BLaER1 treated with 17β-estradiol and CSF1 and Interleukin-3, amounts not matched to agents 10 nM and 100 nM (cell line): ENCODE measurements around the gene GP5.

Source experiments
- H3K27ac ChIP-seq, 11 experiments: shearing (Covaris generic); formaldehyde crosslinking; 2 replicates each; pipeline ENCODE4 v1.8.1; 2022
- H3K27me3 ChIP-seq, 11 experiments: shearing (Covaris generic); formaldehyde crosslinking; 2 replicates each; pipeline ENCODE4 v1.8.1; 2022
- H3K36me3 ChIP-seq, 11 experiments: shearing (Covaris generic); formaldehyde crosslinking; 2 replicates each; pipeline ENCODE4 v1.8.1; 2022
- H3K4me1 ChIP-seq, 10 experiments: shearing (Covaris generic); formaldehyde crosslinking; 2 replicates each; pipeline ENCODE4 v1.8.1; 2022
- H3K4me2 ChIP-seq, 11 experiments: shearing (Covaris generic); formaldehyde crosslinking; 2 replicates each; pipeline ENCODE4 v1.8.1; 2022
- H3K4me3 ChIP-seq, 10 experiments: shearing (Covaris generic); formaldehyde crosslinking; 2 replicates each; pipeline ENCODE4 v1.8.1; 2022
- H3K9ac ChIP-seq, 11 experiments: shearing (Covaris generic); formaldehyde crosslinking; 2 replicates each; pipeline ENCODE4 v1.8.1; 2022
- H3K9me3 ChIP-seq, 11 experiments: shearing (Covaris generic); formaldehyde crosslinking; replicated peaks in 1 of 11; 2 replicates each; pipeline ENCODE4 v1.8.1; 2022
- H4K20me1 ChIP-seq, 11 experiments: shearing (Covaris generic); formaldehyde crosslinking; 2 replicates each; pipeline ENCODE4 v1.8.1; 2022
- Cebpa-rat ChIP-seq, 11 experiments: shearing (Covaris generic); IDR thresholded peaks; 2 replicates each; pipeline ENCODE4 v1.8.1; 2022

Gene GP5

DNA sequence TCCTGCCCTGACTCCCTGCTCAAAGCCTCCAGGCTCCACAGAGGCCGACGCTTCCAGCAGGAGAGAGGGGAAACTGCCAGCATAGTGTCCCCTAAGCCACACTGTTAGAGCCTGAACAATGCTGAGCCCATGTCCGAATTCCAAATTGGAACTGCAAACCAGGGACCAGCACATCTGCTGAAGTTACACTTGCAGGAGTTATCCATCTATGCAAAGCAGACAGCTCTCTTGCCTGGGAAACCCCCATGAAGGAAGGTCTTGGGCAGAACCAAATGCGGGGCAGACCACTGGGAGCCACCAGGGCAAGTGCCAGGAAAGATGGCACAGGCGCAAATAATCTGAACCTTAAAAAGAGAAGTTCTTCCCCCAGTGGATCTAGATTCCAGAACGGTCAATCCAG, 30.1 kb downstream of the GP5 start:
- Histone ChIP-seq H3K9me3 (peaks cover 0 to 3% (median 0%) of the 10 kb centered on the region in 11 experiments; a peak in 1 of 22 replicates), H3K4me1 (peaks cover 36 to 77% (median 69%) of the 10 kb centered on the region in 10 experiments), H3K27me3 (peaks cover 0 to 29% (median 0%) of the 10 kb centered on the region in 11 experiments; a peak in 10 of 22 replicates), H3K27ac (peak overlapping the region in 6 of 11 experiments; percentile 8 to 90 (median 68); a peak in 9 of 22 replicates), H3K4me3 (peak overlapping the region in 2 of 10 experiments; percentile 31 to 48; a peak in 3 of 20 replicates), H3K36me3 (no peaks in the 10 kb centered on the region), H3K9ac (peak overlapping the region in 4 of 11 experiments; percentile 14 to 65 (median 55); a peak in 6 of 22 replicates), H3K4me2 (peak overlapping the region; percentile 52 to 96 (median 76)), H4K20me1 (no peaks in the 10 kb centered on the region)
- no peak for TF ChIP-seq Cebpa-rat (IDR thresholded peaks at IDR 0.05)

DNA sequence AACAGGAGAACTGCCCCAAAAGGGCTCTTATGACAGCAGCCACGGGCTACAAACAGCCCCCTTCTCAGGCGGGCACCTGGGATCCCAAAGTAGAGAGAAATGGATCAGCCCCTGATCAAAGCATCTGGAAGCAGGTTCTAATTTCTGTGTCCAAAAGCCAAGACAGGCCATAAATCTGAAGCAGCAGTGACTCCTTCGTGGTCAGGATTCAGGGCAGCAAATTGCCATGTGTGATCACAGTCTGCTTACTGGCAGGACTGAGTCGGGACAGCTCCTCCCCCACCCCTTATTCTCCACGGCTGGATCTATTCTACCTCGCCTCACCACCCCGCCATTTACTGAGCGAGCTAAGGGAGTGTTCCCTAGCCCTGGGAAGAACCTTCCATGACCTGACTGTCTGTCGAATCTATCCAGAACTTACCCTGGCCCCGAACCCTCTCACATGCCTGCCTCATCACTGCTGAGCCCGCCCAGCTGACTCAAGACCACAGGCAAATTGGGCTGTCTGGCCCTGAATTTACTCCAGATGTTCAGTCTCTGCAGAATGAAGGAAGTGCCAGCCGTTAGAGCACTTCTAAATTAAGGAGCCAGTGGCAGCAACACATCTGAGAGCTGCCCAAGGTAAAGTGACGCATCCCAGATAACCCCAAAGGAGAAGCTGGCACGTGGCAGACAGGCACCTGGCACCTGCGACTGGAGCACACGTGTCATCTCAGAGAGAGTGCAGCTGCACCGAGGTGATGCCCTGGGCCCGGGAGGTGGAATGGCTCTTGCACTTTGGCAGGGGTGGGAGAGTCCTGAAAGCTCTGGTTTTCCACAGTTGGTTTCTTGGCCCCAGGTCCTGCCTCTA, 30.8 kb downstream of the GP5 start:
- Histone ChIP-seq H3K27me3 (peaks cover 0 to 29% (median 0%) of the 10 kb centered on the region in 11 experiments; a peak in 10 of 22 replicates), H3K4me1 (peaks cover 36 to 83% (median 73%) of the 10 kb centered on the region in 10 experiments), H3K4me2 (peak overlapping the region; percentile 52 to 96 (median 76)), H3K36me3 (no peaks in the 10 kb centered on the region), H3K9me3 (peaks cover 0 to 3% (median 0%) of the 10 kb centered on the region in 11 experiments; a peak in 1 of 22 replicates), H3K4me3 (peak overlapping the region in 2 of 10 experiments; percentile 31 to 48; a peak in 1 of 20 replicates), H3K27ac (peak overlapping the region in 8 of 11 experiments; percentile 13 to 90 (median 58); a peak in 12 of 22 replicates), H4K20me1 (no peaks in the 10 kb centered on the region), H3K9ac (peak overlapping the region in 4 of 11 experiments; percentile 40 to 72 (median 61); a peak in 8 of 22 replicates)
- TF ChIP-seq Cebpa-rat (IDR thresholded peaks at IDR 0.05), result no peak

DNA sequence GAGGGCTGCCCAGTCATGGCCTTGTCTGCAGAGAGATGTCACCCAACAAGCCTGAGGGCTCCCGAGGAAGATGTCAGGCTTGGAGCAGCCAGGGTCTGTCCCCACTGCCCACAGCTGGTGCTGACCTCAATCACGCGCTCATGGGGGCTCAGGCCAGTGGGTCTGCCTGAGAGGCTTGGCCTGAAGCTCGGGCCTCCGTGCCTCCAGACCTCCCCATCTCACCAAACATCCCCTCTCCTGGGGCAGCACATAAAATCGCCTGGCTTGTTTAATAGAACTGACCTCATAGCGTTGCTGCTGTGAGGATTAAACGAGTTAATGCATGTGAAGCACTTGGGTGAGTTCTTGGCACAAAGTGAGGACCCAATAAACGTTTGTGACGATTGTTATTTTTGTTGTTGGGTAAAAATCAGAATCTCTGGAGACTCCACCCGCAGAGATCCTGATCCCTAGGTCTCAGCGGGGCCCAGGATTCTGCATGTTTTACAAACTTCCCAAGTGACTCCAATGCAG, 33.0 kb downstream of the GP5 start:
- peak overlapping the region in 8 of 11 experiments; percentile 66 to 96 (median 81); a peak in 15 of 22 replicates for H3K4me2 ChIP-seq
- peaks cover 0 to 29% (median 0%) of the 10 kb centered on the region in 11 experiments; a peak in 10 of 22 replicates for H3K27me3 ChIP-seq
- TF ChIP-seq Cebpa-rat (IDR thresholded peaks at IDR 0.05), result no peak
- no peaks in the 10 kb centered on the region for H4K20me1 ChIP-seq
- H3K4me1 ChIP-seq, result peaks cover 36 to 99% (median 75%) of the 10 kb centered on the region in 10 experiments
- H3K27ac ChIP-seq, result peak overlapping the region in 3 of 11 experiments; percentile 11 to 90 (median 78); a peak in 5 of 22 replicates
- no peak overlapping the region for H3K4me3 ChIP-seq
- H3K9me3 ChIP-seq, result peaks cover 0 to 3% (median 0%) of the 10 kb centered on the region in 11 experiments; a peak in 1 of 22 replicates
- H3K9ac ChIP-seq, result peak overlapping the region in 1 of 11 experiments; percentile 18; a peak in 1 of 22 replicates
- no peaks in the 10 kb centered on the region; a peak in 1 of 22 replicates for H3K36me3 ChIP-seq

DNA sequence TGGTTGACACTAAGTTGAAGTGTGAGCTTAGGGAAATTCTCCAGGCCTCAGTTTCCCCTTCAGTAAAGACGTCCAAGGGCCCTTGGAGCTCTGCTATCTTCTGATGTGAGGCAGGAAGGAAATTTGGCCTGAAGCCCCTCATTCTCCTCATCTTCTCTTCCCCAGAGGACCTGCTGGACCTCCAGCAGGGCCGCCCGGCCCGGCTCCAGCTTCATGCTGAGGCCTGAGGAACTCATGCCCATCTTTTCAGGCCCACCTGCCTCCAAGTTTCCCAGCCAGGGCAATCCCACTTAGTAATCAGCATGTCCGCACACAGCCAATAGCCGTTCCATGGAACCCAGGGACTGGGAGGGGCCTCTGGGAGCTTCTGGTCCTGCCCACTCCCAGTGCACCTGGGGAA, 33.5 kb downstream of the GP5 start:
- peak overlapping the region in 2 of 11 experiments; percentile 18 to 37; a peak in 3 of 22 replicates for H3K9ac ChIP-seq
- TF ChIP-seq Cebpa-rat (IDR thresholded peaks at IDR 0.05), result no peak
- peak overlapping the region in 9 of 11 experiments; percentile 13 to 96 (median 76); a peak in 15 of 22 replicates for H3K4me2 ChIP-seq
- peak overlapping the region in 4 of 11 experiments; percentile 9 to 90 (median 44); a peak in 5 of 22 replicates for H3K27ac ChIP-seq
- H3K4me3 ChIP-seq, result no peak overlapping the region
- no peaks in the 10 kb centered on the region for H4K20me1 ChIP-seq
- peaks cover 36 to 99% (median 72%) of the 10 kb centered on the region in 10 experiments for H3K4me1 ChIP-seq
- H3K36me3 ChIP-seq, result peaks cover 0 to 3% (median 0%) of the 10 kb centered on the region in 11 experiments; a peak in 2 of 22 replicates
- peaks cover 0 to 8% (median 0%) of the 10 kb centered on the region in 11 experiments; a peak in 7 of 22 replicates for H3K9me3 ChIP-seq
- peaks cover 0 to 27% (median 0%) of the 10 kb centered on the region in 11 experiments; a peak in 10 of 22 replicates for H3K27me3 ChIP-seq

DNA sequence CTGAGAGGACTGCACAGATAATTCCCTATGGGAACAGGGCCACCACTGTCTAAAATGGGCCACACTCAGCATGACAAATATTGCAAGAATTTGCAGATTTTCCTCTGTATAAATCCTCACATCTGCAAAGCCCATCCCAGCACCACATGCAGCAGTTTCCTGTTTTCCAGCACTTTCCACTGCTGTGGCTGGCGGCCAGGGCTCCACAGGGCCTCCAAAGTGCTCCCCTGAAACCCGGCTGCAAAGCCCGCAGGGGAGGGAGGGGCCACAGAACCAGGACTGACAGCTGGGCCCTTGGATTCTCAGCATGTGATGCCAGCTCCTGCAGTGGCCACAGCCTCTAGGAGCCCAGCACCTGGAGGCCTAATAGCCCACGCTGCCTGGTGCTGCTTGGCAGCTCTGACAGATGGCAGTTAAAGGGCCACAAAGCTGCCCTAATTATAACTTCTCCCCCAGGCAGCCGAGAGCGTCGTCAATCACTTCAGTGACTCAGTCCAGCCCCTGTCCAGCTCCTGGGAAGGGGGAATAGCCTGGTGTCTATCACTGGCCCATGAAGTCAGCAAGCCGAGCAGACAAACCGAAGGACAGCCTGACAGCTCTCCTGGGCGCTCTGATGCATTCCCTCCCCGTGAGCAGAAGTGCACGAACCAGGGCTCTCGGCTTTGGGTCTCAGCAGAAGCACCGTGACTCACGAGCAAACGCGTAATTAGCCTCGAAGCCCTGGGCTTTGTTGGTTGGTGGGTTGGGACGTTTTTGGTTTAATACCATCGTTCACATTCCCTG, 34.2 kb downstream of the GP5 start:
- Histone ChIP-seq H3K4me2 (peak overlapping the region; percentile 13 to 96 (median 68); a peak in 20 of 22 replicates), H3K9ac (peak overlapping the region in 4 of 11 experiments; percentile 18 to 46 (median 40); a peak in 5 of 22 replicates), H3K36me3 (peaks cover 0 to 10% (median 0%) of the 10 kb centered on the region in 11 experiments; a peak in 6 of 22 replicates), H4K20me1 (no peaks in the 10 kb centered on the region), H3K27ac (peak overlapping the region in 4 of 11 experiments; percentile 3 to 90 (median 44); a peak in 5 of 22 replicates), H3K27me3 (peaks cover 0 to 21% (median 0%) of the 10 kb centered on the region in 11 experiments; a peak in 10 of 22 replicates), H3K9me3 (peaks cover 0 to 15% (median under 1%) of the 10 kb centered on the region in 11 experiments; a peak in 10 of 22 replicates), H3K4me3 (no peak overlapping the region; a peak in 1 of 20 replicates), H3K4me1 (peaks cover 31 to 99% (median 65%) of the 10 kb centered on the region in 10 experiments)
- TF ChIP-seq Cebpa-rat (IDR thresholded peaks at IDR 0.05), result no peak

DNA sequence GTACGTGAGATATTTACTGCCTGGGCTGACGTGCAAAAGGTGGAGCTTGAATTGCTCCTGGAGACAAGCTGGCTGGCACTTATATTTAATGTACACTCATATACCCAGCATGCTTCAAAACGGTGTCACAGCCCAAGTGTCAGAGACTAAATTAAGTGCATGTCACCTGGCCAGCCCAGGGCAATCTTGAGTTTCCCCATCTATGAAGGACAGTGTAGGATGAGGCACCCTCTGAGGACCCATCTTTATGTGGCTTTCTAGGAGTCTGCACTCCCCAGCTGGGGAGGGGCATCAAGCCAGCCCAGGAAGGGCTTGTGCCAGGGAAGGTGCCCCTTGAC, 34.8 kb downstream of the GP5 start:
- Histone ChIP-seq H3K4me2 (peak overlapping the region; percentile 13 to 96 (median 68); a peak in 19 of 22 replicates), H3K9me3 (peaks cover 0 to 21% (median 6%) of the 10 kb centered on the region in 11 experiments; a peak in 10 of 22 replicates), H3K9ac (peak overlapping the region in 2 of 11 experiments; percentile 37 to 46; a peak in 3 of 22 replicates), H3K27ac (peak overlapping the region in 2 of 11 experiments; percentile 3 to 78; a peak in 1 of 22 replicates), H3K4me3 (no peak overlapping the region; a peak in 1 of 20 replicates), H3K36me3 (peaks cover 0 to 13% (median 0%) of the 10 kb centered on the region in 11 experiments; a peak in 6 of 22 replicates), H4K20me1 (no peaks in the 10 kb centered on the region), H3K27me3 (peaks cover 0 to 16% (median 0%) of the 10 kb centered on the region in 11 experiments; a peak in 9 of 22 replicates), H3K4me1 (peaks cover 25 to 99% (median 61%) of the 10 kb centered on the region in 10 experiments)
- no peak for TF ChIP-seq Cebpa-rat (IDR thresholded peaks at IDR 0.05)

DNA sequence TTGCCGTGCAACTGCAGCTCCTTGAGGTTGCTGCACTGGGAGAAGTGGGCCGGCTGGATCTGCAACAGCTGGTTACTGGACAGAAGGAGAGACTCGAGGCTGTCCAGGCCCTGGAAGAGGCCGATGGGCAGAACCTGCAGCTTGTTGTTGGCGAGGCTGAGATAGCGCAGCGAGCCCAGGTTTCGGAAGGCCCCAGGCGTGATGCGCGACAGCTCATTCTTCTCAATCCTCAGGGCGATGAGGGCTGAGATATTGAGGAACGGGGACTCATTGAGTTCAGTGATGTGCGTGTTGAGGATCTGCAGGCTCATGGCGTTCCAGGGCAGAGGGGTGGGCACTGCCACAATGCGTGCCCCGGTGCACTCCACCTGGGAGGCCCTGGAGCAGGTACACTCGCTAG, 38.5 kb downstream of the GP5 start:
- Histone ChIP-seq H3K4me1 (peaks cover 28 to 99% (median 60%) of the 10 kb centered on the region in 10 experiments), H4K20me1 (no peaks in the 10 kb centered on the region), H3K9me3 (peaks cover 0 to 23% (median 9%) of the 10 kb centered on the region in 11 experiments; a peak in 10 of 22 replicates), H3K27me3 (no peaks in the 10 kb centered on the region), H3K4me2 (peak overlapping the region in 3 of 11 experiments; percentile 45 to 90 (median 75); a peak in 7 of 22 replicates), H3K36me3 (peaks cover 0 to 18% (median 0%) of the 10 kb centered on the region in 11 experiments; a peak in 6 of 22 replicates), H3K4me3 (no peak overlapping the region), H3K9ac (no peak overlapping the region), H3K27ac (no peak overlapping the region)
- TF ChIP-seq Cebpa-rat (IDR thresholded peaks at IDR 0.05), result no peak
